GM15510 (cell line): ENCODE measurements around the gene CHEK2.
"Not testable (repeated sequence)": the region's sequence is repeated elsewhere in the genome, so short reads cannot be mapped to it uniquely, and the experiment has no call there.

Experiments used
- POLR2A ChIP-seq: IDR thresholded peaks from 3 replicates; pipeline ENCODE4 v1.6.1; 2011; ENCODE audit warnings: borderline replicate concordance; ENCODE audit not compliant: insufficient read length; ENCODE audit errors: extremely low read depth

Gene CHEK2

GRCh38 chr22:28714043-28714628 lies 27.5 kb downstream of the CHEK2 start:
- no peak for TF ChIP-seq POLR2A

- TF ChIP-seq POLR2A: no peak
Observed at GRCh38 chr22:28711820-28712777, 29.5 kb downstream of the CHEK2 start.

GRCh38 chr22:28711341-28711740 lies 30.3 kb downstream of the CHEK2 start:
- TF ChIP-seq POLR2A: no peak

GRCh38 chr22:28710576-28711191 lies 30.9 kb downstream of the CHEK2 start:
- no peak for TF ChIP-seq POLR2A

- TF ChIP-seq POLR2A: no peak
Observed at GRCh38 chr22:28710107-28710506, 31.5 kb downstream of the CHEK2 start.

GRCh38 chr22:28706845-28707244 lies 34.8 kb downstream of the CHEK2 start:
- TF ChIP-seq POLR2A: no peak

- TF ChIP-seq POLR2A: no peak
Observed at GRCh38 chr22:28703436-28703835, 38.2 kb downstream of the CHEK2 start.

GRCh38 chr22:28702891-28703290 lies 38.7 kb downstream of the CHEK2 start:
- no peak for TF ChIP-seq POLR2A

- TF ChIP-seq POLR2A: not testable (repeated sequence)
Observed at GRCh38 chr22:28679611-28680287, 61.9 kb downstream of the CHEK2 start, which contains the start of gene TTC28. Gene TTC28 (minus strand): TSS chr22:28679840. CDS start chr22:28679723, 117 bp downstream.

GRCh38 chr22:28674121-28674563 lies 67.5 kb downstream of the CHEK2 start:
- no peak for TF ChIP-seq POLR2A

- TF ChIP-seq POLR2A: no peak
Observed at GRCh38 chr22:28670756-28671155, 70.9 kb downstream of the CHEK2 start.

- TF ChIP-seq POLR2A: no peak
Observed at GRCh38 chr22:28670161-28670560, 71.5 kb downstream of the CHEK2 start.

- no peak for TF ChIP-seq POLR2A
Observed at GRCh38 chr22:28669387-28669786, 72.2 kb downstream of the CHEK2 start.

GRCh38 chr22:28658448-28658847 lies 83.2 kb downstream of the CHEK2 start:
- TF ChIP-seq POLR2A: no peak

- TF ChIP-seq POLR2A: no peak
Observed at GRCh38 chr22:28656181-28656580, 85.4 kb downstream of the CHEK2 start.
